Astrocyte of the spinal cord (primary cell): ENCODE results near the gene CC2D2A.

Experiments
- DNase-seq: peaks from one replicate; pipeline ENCODE4 v3.0.0; 2011; ENCODE audit warnings: low read depth, low spot score
- H3K4me3 ChIP-seq: 2 replicates; pipeline ENCODE4 v1.5.1; 2011; ENCODE audit warnings: low read depth, mild to moderate bottlenecking, low read length, moderate library complexity
- CTCF ChIP-seq: IDR thresholded peaks from 2 replicates; pipeline ENCODE4 v1.5.1; 2012; ENCODE audit warnings: low read depth, mild to moderate bottlenecking, low read length, inconsistent platforms
- in situ Hi-C: cut with HindIII; loops from 2 replicates; pipeline ENCODE4 v1.10.0; 2017; ENCODE audit warnings: low sequenced_read_pairs

The CC2D2A gene

GRCh38 chr4:15577508-15577907, 107.8 kb downstream of the CC2D2A start:
- DNase-seq: peak; percentile 38

GRCh38 chr4:15584785-15585184, 115.1 kb downstream of the CC2D2A start:
- no peak for DNase-seq
- TF ChIP-seq CTCF: no peak
- H3K4me3 ChIP-seq: no peak overlapping the region
- in situ Hi-C loops: no loop called here

More at GRCh38 chr4:15577508-15577907, 107.8 kb downstream of the CC2D2A start:
- no peak for TF ChIP-seq CTCF
- in situ Hi-C loops: no loop called here
- H3K4me3 ChIP-seq: no peak overlapping the region

GRCh38 chr4:15585331-15585730, 115.6 kb downstream of the CC2D2A start:
- no peak for DNase-seq
- no peak overlapping the region for H3K4me3 ChIP-seq
- in situ Hi-C loops: no loop called here
- no peak for TF ChIP-seq CTCF

GRCh38 chr4:15586066-15586465, 116.4 kb downstream of the CC2D2A start:
- no peak for TF ChIP-seq CTCF
- DNase-seq: no peak
- in situ Hi-C loops: no loop called here
- no peak overlapping the region for H3K4me3 ChIP-seq

GRCh38 chr4:15587649-15588048, 118.0 kb downstream of the CC2D2A start:
- in situ Hi-C loops: no loop called here
- H3K4me3 ChIP-seq: no peak overlapping the region
- TF ChIP-seq CTCF: no peak
- DNase-seq: peak; percentile 12

GRCh38 chr4:15592799-15593198, 123.1 kb downstream of the CC2D2A start:
- in situ Hi-C loops: no loop called here
- DNase-seq: no peak
- no peak for TF ChIP-seq CTCF
- H3K4me3 ChIP-seq: no peak overlapping the region

- TF ChIP-seq CTCF: no peak
- in situ Hi-C loops: no loop called here
- H3K4me3 ChIP-seq: no peak overlapping the region
- DNase-seq: no peak
Observed at GRCh38 chr4:15598644-15599043, 129.0 kb downstream of the CC2D2A start.
